ENCODE data around the gene ACOXL. TPM values are rescaled to one million over a fixed set of nuclear protein-coding genes. Genes with fewer than 3 reads are reported as not detected.
A peak's percentile ranks its signal among the peaks of the same experiment; 100 is the strongest.

Gene ACOXL
- total RNA-seq, 1 donor from 2014 or later, result 1.0 TPM

- Mint-ChIP-seq H3K36me3 (ENCODE audit: low read depth) (no peaks in the 10 kb centered on the region), H3K27me3 (peaks cover 59% of the 10 kb centered on the region)
- intact Hi-C loops (cut with micrococcal nuclease), result no loop called here
These were observed 367.0 kb downstream of the ACOXL start for GRCh38 chr2:111099402-111099801.

GRCh38 chr2:111100087-111100764, 367.9 kb downstream of the ACOXL start:
- intact Hi-C loops (cut with micrococcal nuclease), result loop anchor here (1.0 kb wide), 1 partner anchor 8 kb away; no protein-coding TSS in a partner anchor
- Mint-ChIP-seq H3K9me3 (peaks cover 8% of the 10 kb centered on the region), H3K27me3 (peaks cover 59% of the 10 kb centered on the region), H3K4me1 (peaks cover 9% of the 10 kb centered on the region), H3K27ac (no peak overlapping the region), H3K4me3 (no peak overlapping the region), H3K36me3 (ENCODE audit: low read depth) (no peaks in the 10 kb centered on the region)
- DNase-seq, result no peak

More at GRCh38 chr2:111099402-111099801, 367.0 kb downstream of the ACOXL start:
- no peak overlapping the region for H3K27ac Mint-ChIP-seq
- H3K4me1 Mint-ChIP-seq, result peaks cover 9% of the 10 kb centered on the region
- H3K9me3 Mint-ChIP-seq, result peaks cover 8% of the 10 kb centered on the region
- no peak for DNase-seq
- no peak overlapping the region for H3K4me3 Mint-ChIP-seq

GRCh38 chr2:111100765-111101162, 368.4 kb downstream of the ACOXL start:
- no peak overlapping the region for H3K4me3 Mint-ChIP-seq
- DNase-seq, result peak; percentile 69
- peaks cover 60% of the 10 kb centered on the region for H3K27me3 Mint-ChIP-seq
- peaks cover 9% of the 10 kb centered on the region for H3K4me1 Mint-ChIP-seq
- H3K9me3 Mint-ChIP-seq, result peaks cover 8% of the 10 kb centered on the region
- no peaks in the 10 kb centered on the region for H3K36me3 Mint-ChIP-seq (ENCODE audit: low read depth)
- H3K27ac Mint-ChIP-seq, result peak overlapping the region; percentile 54
- intact Hi-C loops (cut with micrococcal nuclease), result loop anchor here (1.0 kb wide), 1 partner anchor 8 kb away; no protein-coding TSS in a partner anchor

- intact Hi-C loops (cut with micrococcal nuclease), result no loop called here
- Mint-ChIP-seq H3K4me3 (no peak overlapping the region), H3K9me3 (peaks cover 14% of the 10 kb centered on the region), H3K27ac (no peak overlapping the region), H3K4me1 (peaks cover 14% of the 10 kb centered on the region), H3K27me3 (peaks cover 67% of the 10 kb centered on the region), H3K36me3 (ENCODE audit: low read depth) (peaks cover 2% of the 10 kb centered on the region)
- DNase-seq, result no peak
These were observed 369.2 kb downstream of the ACOXL start for GRCh38 chr2:111101592-111101991.

- Mint-ChIP-seq H3K27me3 (peaks cover 65% of the 10 kb centered on the region), H3K4me3 (no peak overlapping the region), H3K9me3 (peaks cover 18% of the 10 kb centered on the region), H3K27ac (no peak overlapping the region), H3K4me1 (peaks cover 15% of the 10 kb centered on the region), H3K36me3 (ENCODE audit: low read depth) (peaks cover 2% of the 10 kb centered on the region)
- intact Hi-C loops (cut with micrococcal nuclease), result no loop called here
- DNase-seq, result no peak
These were observed 369.8 kb downstream of the ACOXL start for GRCh38 chr2:111102216-111102615.

- peaks cover 59% of the 10 kb centered on the region for H3K27me3 Mint-ChIP-seq
- intact Hi-C loops (cut with micrococcal nuclease), result no loop called here
- H3K4me3 Mint-ChIP-seq, result no peak overlapping the region
- peaks cover 2% of the 10 kb centered on the region for H3K36me3 Mint-ChIP-seq (ENCODE audit: low read depth)
- H3K27ac Mint-ChIP-seq, result no peak overlapping the region
- H3K9me3 Mint-ChIP-seq, result peaks cover 15% of the 10 kb centered on the region
- no peak for DNase-seq
- peaks cover 8% of the 10 kb centered on the region for H3K4me1 Mint-ChIP-seq
These were observed 373.6 kb downstream of the ACOXL start for GRCh38 chr2:111105926-111106325.

- Mint-ChIP-seq H3K27ac (no peak overlapping the region), H3K4me1 (peaks cover 10% of the 10 kb centered on the region), H3K9me3 (peaks cover 14% of the 10 kb centered on the region), H3K36me3 (ENCODE audit: low read depth) (peaks cover 2% of the 10 kb centered on the region), H3K27me3 (peaks cover 58% of the 10 kb centered on the region), H3K4me3 (no peak overlapping the region)
- intact Hi-C loops (cut with micrococcal nuclease), result no loop called here
- DNase-seq, result no peak
These were observed 374.3 kb downstream of the ACOXL start for GRCh38 chr2:111106706-111107105.

- Mint-ChIP-seq H3K4me1 (peaks cover 14% of the 10 kb centered on the region), H3K4me3 (no peak overlapping the region), H3K27ac (no peak overlapping the region), H3K36me3 (ENCODE audit: low read depth) (peaks cover 2% of the 10 kb centered on the region), H3K9me3 (peaks cover 14% of the 10 kb centered on the region), H3K27me3 (peaks cover 62% of the 10 kb centered on the region)
- no peak for DNase-seq
- intact Hi-C loops (cut with micrococcal nuclease), result no loop called here
These were observed 376.4 kb downstream of the ACOXL start for GRCh38 chr2:111108745-111109271.

GRCh38 chr2:111111101-111111755, 378.9 kb downstream of the ACOXL start:
- no peak for DNase-seq
- Mint-ChIP-seq H3K27me3 (peaks cover 55% of the 10 kb centered on the region), H3K27ac (peak overlapping the region; percentile 34), H3K4me1 (peaks cover 18% of the 10 kb centered on the region), H3K36me3 (ENCODE audit: low read depth) (peaks cover under 1% of the 10 kb centered on the region), H3K4me3 (no peak overlapping the region), H3K9me3 (peaks cover 11% of the 10 kb centered on the region)
- intact Hi-C loops (cut with micrococcal nuclease), result loop anchor here (1.0 to 10.0 kb wide), 4 partner anchors 19 to 436 kb away; partner anchors contain the start of gene BUB1

GRCh38 chr2:111113838-111114237, 381.5 kb downstream of the ACOXL start:
- Mint-ChIP-seq H3K4me1 (peaks cover 38% of the 10 kb centered on the region), H3K27me3 (peaks cover 52% of the 10 kb centered on the region)
- intact Hi-C loops (cut with micrococcal nuclease), result loop anchor here (5.0 to 10.0 kb wide), 3 partner anchors 361 to 439 kb away; partner anchors contain the start of gene BUB1

GRCh38 chr2:111116011-111116746, 383.8 kb downstream of the ACOXL start:
- H3K27ac Mint-ChIP-seq, result peak overlapping the region; percentile 93
- intact Hi-C loops (cut with micrococcal nuclease), result loop anchor here (1.0 to 10.0 kb wide), 11 partner anchors 24 to 589 kb away; partner anchors contain the start of gene BUB1
- peaks cover 42% of the 10 kb centered on the region for H3K27me3 Mint-ChIP-seq
- peaks cover 41% of the 10 kb centered on the region for H3K4me1 Mint-ChIP-seq
- DNase-seq, result peak; percentile 63
- H3K9me3 Mint-ChIP-seq, result no peaks in the 10 kb centered on the region
- peaks cover 6% of the 10 kb centered on the region for H3K36me3 Mint-ChIP-seq (ENCODE audit: low read depth)
- peak overlapping the region; percentile 96 for H3K4me3 Mint-ChIP-seq

More at GRCh38 chr2:111113838-111114237, 381.5 kb downstream of the ACOXL start:
- H3K27ac Mint-ChIP-seq, result no peak overlapping the region
- H3K36me3 Mint-ChIP-seq (ENCODE audit: low read depth), result peaks cover 1% of the 10 kb centered on the region
- no peak overlapping the region for H3K4me3 Mint-ChIP-seq
- no peaks in the 10 kb centered on the region for H3K9me3 Mint-ChIP-seq
- no peak for DNase-seq

- Mint-ChIP-seq H3K27me3 (peaks cover 42% of the 10 kb centered on the region), H3K36me3 (ENCODE audit: low read depth) (peaks cover 13% of the 10 kb centered on the region), H3K27ac (peak overlapping the region; percentile 93), H3K4me3 (peak overlapping the region; percentile 96), H3K4me1 (peaks cover 39% of the 10 kb centered on the region), H3K9me3 (no peaks in the 10 kb centered on the region)
- intact Hi-C loops (cut with micrococcal nuclease), result loop anchor here (1.0 to 10.0 kb wide), 11 partner anchors 25 to 588 kb away; partner anchors contain the start of gene BUB1
- DNase-seq, result peak; percentile 91
These were observed 384.6 kb downstream of the ACOXL start for GRCh38 chr2:111116843-111117597.
